Astrocyte of the hippocampus (primary cell): Measurements from ENCODE around the gene EIF6.

Experiments
- DNase-seq: peaks from one replicate; pipeline ENCODE4 v3.0.0; 2011; ENCODE audit warnings: low read depth, low spot score

The EIF6 gene

GRCh38 chr20:35314816-35315631 lies 30.5 kb upstream of the EIF6 start:
- DNase-seq = peak; percentile 44

- DNase-seq = peak; percentile 92
Measured at GRCh38 chr20:35312318-35312717, 27.7 kb upstream of the EIF6 start.

GRCh38 chr20:35311822-35312221 lies 27.2 kb upstream of the EIF6 start:
- DNase-seq = no peak

GRCh38 chr20:35311409-35311808 lies 26.8 kb upstream of the EIF6 start:
- DNase-seq = peak; percentile 71

GRCh38 chr20:35307666-35308653 lies 23.4 kb upstream of the EIF6 start:
- DNase-seq = peak; percentile 95

GRCh38 chr20:35306931-35307517 lies 22.5 kb upstream of the EIF6 start:
- DNase-seq = peak; percentile 81

- DNase-seq = peak; percentile 98
Measured at GRCh38 chr20:35305682-35306556, 21.3 kb upstream of the EIF6 start.

- no peak for DNase-seq
Measured at GRCh38 chr20:35304956-35305355, 20.4 kb upstream of the EIF6 start.

GRCh38 chr20:35303735-35304491 lies 19.3 kb upstream of the EIF6 start:
- DNase-seq = peak; percentile 95

- no peak for DNase-seq
Measured at GRCh38 chr20:35303382-35303734, 18.8 kb upstream of the EIF6 start.

- DNase-seq = peak; percentile 31
Measured at GRCh38 chr20:35302421-35303335, 18.1 kb upstream of the EIF6 start.

GRCh38 chr20:35301426-35301825 lies 16.9 kb upstream of the EIF6 start:
- DNase-seq = peak; percentile 31

GRCh38 chr20:35300469-35301262 lies 16.1 kb upstream of the EIF6 start:
- no peak for DNase-seq

- no peak for DNase-seq
Measured at GRCh38 chr20:35299780-35300179, 15.2 kb upstream of the EIF6 start.

- DNase-seq = no peak
Measured at GRCh38 chr20:35298264-35298663, 13.7 kb upstream of the EIF6 start.

- DNase-seq = no peak
Measured at GRCh38 chr20:35297740-35298139, 13.2 kb upstream of the EIF6 start.

GRCh38 chr20:35297155-35297554 lies 12.6 kb upstream of the EIF6 start:
- DNase-seq = peak; percentile 23

GRCh38 chr20:35296101-35296554 lies 11.6 kb upstream of the EIF6 start:
- DNase-seq = no peak
